ENCODE data around the gene SMAD9. TPM values are rescaled to one million over a fixed set of nuclear protein-coding genes. Genes with fewer than 3 reads are reported as not detected.

Gene SMAD9
- total and polyA plus RNA-seq, 2 of the 8 experiments (the other 6 are each of a cell fraction or from before 2014, with no cell fraction given), result 0.45 to 1.0 TPM

- no peaks in the 10 kb centered on the region for H4K20me1 ChIP-seq (replicated peaks in 1 of 2; ENCODE audit: control insufficient read depth in 1 of 2, insufficient read depth in 2 of 2, low read length in 2 of 2)
- H3K36me3 ChIP-seq (ENCODE audit: control insufficient read depth in 2 of 4, insufficient read depth in 4 of 4, low read length in 3 of 4), result no peaks in the 10 kb centered on the region
- H3K4me2 ChIP-seq (ENCODE audit: insufficient read depth in 1 of 2, low read depth in 2 of 2, low read length in 2 of 2), result no peak overlapping the region
- no peak overlapping the region for H3K9ac ChIP-seq (replicated peaks in 1 of 4; ENCODE audit: extremely low read depth in 1 of 4, low read depth in 3 of 4, low read length in 3 of 4)
- POLR2A ChIA-PET (ENCODE audit: partially characterized antibody), result no interaction called here
- no peak overlapping the region for H3K56ac ChIP-seq (replicated peaks; ENCODE audit: insufficient read length, low read depth, low read length)
- no peak overlapping the region for H3K4me3 ChIP-seq (ENCODE audit: extremely low read depth in 1 of 4, insufficient read depth in 2 of 4, low read depth in 3 of 4, low read length in 4 of 4)
- no peak overlapping the region for H2BK12ac ChIP-seq (ENCODE audit: low read depth, low read length)
- no peak overlapping the region for H2AFZ ChIP-seq (ENCODE audit: low read length)
- no peak overlapping the region for H3K23ac ChIP-seq (ENCODE audit: insufficient read length)
- no peak overlapping the region for H3K4ac ChIP-seq (replicated peaks; ENCODE audit: insufficient read length, low read depth, low read length)
- CTCF ChIA-PET (ENCODE audit: partially characterized antibody), result interaction anchor here (0.5 to 1.2 kb wide), 2 partner anchors 25 to 41 kb away, joined by 3 read pairs; no protein-coding TSS in a partner anchor
- H2BK15ac ChIP-seq (ENCODE audit: low read length), result no peak overlapping the region
- H2BK5ac ChIP-seq (ENCODE audit: low read depth, low read length), result no peak overlapping the region
- no peak overlapping the region for H4K8ac ChIP-seq (ENCODE audit: extremely low read depth, insufficient read depth, low read length)
- H4K5ac ChIP-seq (ENCODE audit: insufficient read length, low read depth, low read length), result no peak overlapping the region
- H3K18ac ChIP-seq (ENCODE audit: extremely low read depth, low read length), result no peak overlapping the region
- peaks cover 10% of the 10 kb centered on the region; the same call in 1 of the 2 replicates for H3K23me2 ChIP-seq (ENCODE audit: low read depth, low read length)
- no peaks in the 10 kb centered on the region for H3K79me1 ChIP-seq (ENCODE audit: low read depth, low read length)
- no peak overlapping the region for H3K27ac ChIP-seq (ENCODE audit: low read depth, low read length)
- H2AK5ac ChIP-seq (ENCODE audit: low read depth, low read length), result no peak overlapping the region
- H2BK20ac ChIP-seq (ENCODE audit: low read length), result no peak overlapping the region
- no peak overlapping the region for H4K91ac ChIP-seq (replicated peaks; ENCODE audit: insufficient read length, low read length)
- H3K4me1 ChIP-seq (replicated peaks in 1 of 4; ENCODE audit: control insufficient read depth in 3 of 4, insufficient read depth in 4 of 4, low read length in 3 of 4), result peaks cover 3 to 5% (median 4%) of the 10 kb centered on the region in 4 experiments; a peak in 3 of 7 replicates
- peaks cover 1 to 20% (median 15%) of the 10 kb centered on the region in 4 experiments for H3K27me3 ChIP-seq (replicated peaks in 1 of 4; ENCODE audit: control insufficient read depth in 3 of 4, extremely low read depth in 1 of 4, insufficient read depth in 3 of 4, low read length in 3 of 4)
- 88% methylated on average over 10 of the region's 10 CpGs; no CpG with 5 or more reads in 1 of the 2 experiments for WGBS, 2 experiments (ENCODE audit: extremely low coverage in 1 of 2, insufficient coverage in 1 of 2, insufficient read length in 1 of 2, insufficient replicate concordance in 2 of 2, low coverage in 1 of 2, low lambda C conversion rate in 2 of 2, missing lambda C conversion rate in 1 of 2)
- H3K9me3 ChIP-seq (ENCODE audit: insufficient read depth in 2 of 2, low read depth in 1 of 2, low read length in 1 of 2), result no peaks in the 10 kb centered on the region
- H2BK120ac ChIP-seq (replicated peaks; ENCODE audit: low read depth, low read length), result no peak overlapping the region
- H3K79me2 ChIP-seq (ENCODE audit: control insufficient read depth in 1 of 2, insufficient read depth in 2 of 2, low read length in 2 of 2), result no peaks in the 10 kb centered on the region
- FAIRE-seq (no peak), DNase-seq (ENCODE audit: low read depth in 1 of 2, low spot score in 2 of 2) (no peak)
- no peak overlapping the region for H3K14ac ChIP-seq (ENCODE audit: insufficient read length)
- TF ChIP-seq CREB1 (IDR thresholded peaks at IDR 0.05) (no peak), POLR2AphosphoS5 (IDR thresholded peaks at IDR 0.05; ENCODE audit: low read depth, low read length) (no peak), GTF2F1 (IDR thresholded peaks at IDR 0.05; ENCODE audit: borderline replicate concordance, low read depth, low read length) (no peak), RNF2 (IDR thresholded peaks at IDR 0.05; ENCODE audit: borderline replicate concordance, low read depth, low read length, missing control alignments, poor library complexity, severe bottlenecking) (no peak), TAF7 (optimal IDR thresholded peaks at IDR 0.05; ENCODE audit: borderline replicate concordance, low read depth, low read length) (no peak), EP300 (IDR thresholded peaks at IDR 0.05; ENCODE audit: borderline replicate concordance in 1 of 2, low read depth in 2 of 2, low read length in 2 of 2) (no peak), HDAC2 (IDR thresholded peaks at IDR 0.05; ENCODE audit: borderline replicate concordance in 1 of 2, low read depth in 2 of 2, low read length in 2 of 2) (no peak), TAF1 (IDR thresholded peaks at IDR 0.05; ENCODE audit: low read depth, low read length) (no peak), POU5F1 (IDR thresholded peaks at IDR 0.05; ENCODE audit: low read depth, low read length) (no peak), SP4 (IDR thresholded peaks at IDR 0.05; ENCODE audit: low read length) (no peak), CHD1 (IDR thresholded peaks at IDR 0.05; ENCODE audit: low read depth, low read length) (no peak), HDAC6 (IDR thresholded peaks at IDR 0.05; ENCODE audit: low read depth, low read length) (no peak), TBP (IDR thresholded peaks at IDR 0.05; ENCODE audit: low read depth, low read length) (no peak)
These were observed 1.7 kb upstream of the SMAD9 start for GRCh38 chr13:36921631-36922301.
